Natural killer cell (primary cell): ENCODE results near the gene USP34. TPM values are rescaled to one million over a fixed set of nuclear protein-coding genes. Genes with fewer than 3 reads are reported as not detected.
A peak's percentile ranks its signal among the peaks of the same experiment; 100 is the strongest.

Source experiments
- ATAC-seq, 3 donors: fragments of 150-1000 bp in 2 of 3; fragments of 200-7000 bp in 1 of 3; cut with Tn5 transposase; 1 replicate in 1 of 3; 2 replicates in 2 of 3; pipeline ENCODE4 v1.10.0; 2021; ENCODE audit warnings: mild to moderate bottlenecking in 2 of 3, moderate library complexity in 2 of 3
- DNase-seq, 2 donors: peaks; one replicate each; pipeline versions ENCODE4 v3.0.0 to v3.0.0-alpha.2; 2013 to 2021; ENCODE audit warnings: mixed read lengths in 1 of 2
- H3K27ac ChIP-seq: one replicate; pipeline ENCODE4 v1.5.1; 2013; ENCODE audit warnings: mild to moderate bottlenecking, low read length
- H3K27me3 ChIP-seq: one replicate; pipeline ENCODE4 v1.6.1; 2013; ENCODE audit warnings: low read length; ENCODE audit not compliant: control insufficient read depth, insufficient read depth
- H3K36me3 ChIP-seq: one replicate; pipeline ENCODE4 v1.6.1; 2013; ENCODE audit warnings: low read length; ENCODE audit not compliant: control insufficient read depth, insufficient read depth
- H3K4me1 ChIP-seq: one replicate; pipeline ENCODE4 v1.6.1; 2013; ENCODE audit warnings: low read length; ENCODE audit not compliant: control insufficient read depth, insufficient read depth
- H3K4me3 ChIP-seq: one replicate; pipeline ENCODE4 v1.5.1; 2013; ENCODE audit warnings: low read length
- H3K9me3 ChIP-seq: one replicate; pipeline ENCODE4 v1.6.1; 2013; ENCODE audit warnings: low read length; ENCODE audit not compliant: control insufficient read depth, insufficient read depth
- H3K27ac Mint-ChIP-seq, 2 donors: one replicate each; pipeline ENCODE4 v1.8.0; 2022; ENCODE audit warnings: mild to moderate bottlenecking in 2 of 2, mixed read lengths in 2 of 2, moderate library complexity in 1 of 2
- H3K27me3 Mint-ChIP-seq, 2 donors: one replicate each; pipeline ENCODE4 v1.8.0; 2022; ENCODE audit warnings: low read depth in 2 of 2, mixed read lengths in 2 of 2
- H3K36me3 Mint-ChIP-seq: one replicate; pipeline ENCODE4 v1.8.0; 2022; ENCODE audit warnings: mixed read lengths
- H3K4me1 Mint-ChIP-seq, 2 donors: one replicate each; pipeline ENCODE4 v1.8.0; 2022; ENCODE audit warnings: mixed read lengths in 2 of 2
- H3K4me3 Mint-ChIP-seq: one replicate; pipeline ENCODE4 v1.8.0; 2022; ENCODE audit warnings: mild to moderate bottlenecking, moderate library complexity, mixed read lengths
- H3K9me3 Mint-ChIP-seq, 2 donors: one replicate each; pipeline ENCODE4 v1.8.0; 2022; ENCODE audit warnings: mixed read lengths in 2 of 2
- CTCF ChIP-seq: fragments of 200-600 bp; IDR thresholded peaks from one replicate; pipeline ENCODE4 v1.8.0; 2022; ENCODE audit warnings: antibody characterized with exemption
- WGBS: methylation state at CpG from one replicate; pipeline ENCODE4 v1.1.7; 2013; ENCODE audit warnings: missing lambda C conversion rate; ENCODE audit not compliant: insufficient coverage; 5-methylcytosine and 5-hydroxymethylcytosine counted together
- intact Hi-C: fragments of 100-400 bp; cut with micrococcal nuclease; formaldehyde crosslinking; loops from one replicate; pipeline ENCODE4 v1.14.2; 2022
- total RNA-seq, 4 donors: library from RNA; stranded (reverse); fragments of 120-200 nt in 1 of 4; gene quantifications; one replicate each; pipeline versions ENCODE4 v1.2.3 to v1.2.4, GENCODE V29; 2013 to 2022

USP34 gene
- total RNA-seq, 3 donors from 2014 or later (not counting 1 experiment from before 2014, with no cell fraction given): 184 to 204 (median 199) TPM

DNA sequence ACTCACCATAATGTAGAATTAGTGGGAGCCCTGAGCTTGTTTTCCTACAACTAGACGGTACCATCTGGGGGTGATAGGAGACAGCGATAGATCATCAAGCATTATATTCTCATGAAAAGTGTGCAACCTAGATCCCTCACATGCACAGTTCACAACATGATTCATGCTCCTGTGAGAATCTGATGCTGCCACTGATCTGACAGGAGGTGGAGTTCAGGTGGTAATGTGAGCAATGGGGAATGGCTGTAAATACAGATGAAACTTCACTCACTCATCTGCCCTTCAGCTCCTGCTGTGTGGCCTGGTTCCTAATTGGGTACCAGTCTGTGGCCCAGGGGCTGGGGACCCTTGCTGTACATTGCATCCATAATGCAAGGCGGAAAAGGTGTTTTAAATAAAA is 60.7 kb downstream of the USP34 start:
- peak overlapping the region; percentile 4 to 74 for H3K27ac Mint-ChIP-seq
- no peak overlapping the region for H3K4me3 Mint-ChIP-seq

DNA sequence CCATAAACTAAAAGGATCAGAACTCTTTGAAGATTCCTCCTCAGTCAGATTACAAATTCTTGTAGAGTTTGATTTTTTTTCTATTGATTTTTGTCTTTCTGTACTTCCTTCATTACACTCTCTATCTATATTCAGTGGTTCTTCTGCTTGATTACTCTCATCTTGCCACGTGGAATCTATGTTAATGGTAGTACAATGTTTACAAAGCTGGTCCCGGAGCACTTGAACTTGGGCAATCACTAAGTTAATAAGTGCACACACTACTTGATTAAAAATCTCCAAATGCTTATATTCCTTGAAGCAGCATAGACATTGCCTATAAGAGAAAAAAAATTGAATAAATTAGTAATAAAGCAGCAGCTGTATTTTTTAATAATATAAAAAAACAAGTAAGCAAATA is 65.1 kb downstream of the USP34 start:
- H3K27me3 ChIP-seq: no peaks in the 10 kb centered on the region
- no peak for TF ChIP-seq CTCF
- no peak for ATAC-seq
- Mint-ChIP-seq H3K27ac (no peak overlapping the region), H3K4me1 (peaks cover 14 to 24% of the 10 kb centered on the region in 2 donors), H3K9me3 (no peaks in the 10 kb centered on the region), H3K36me3 (no peaks in the 10 kb centered on the region), H3K4me3 (no peak overlapping the region), H3K27me3 (no peaks in the 10 kb centered on the region)
- no peak for DNase-seq
- no peak overlapping the region for H3K27ac ChIP-seq
- intact Hi-C loops: no loop called here
- H3K4me1 ChIP-seq: no peaks in the 10 kb centered on the region
- WGBS: 100% methylated on average over 2 of the region's 2 CpGs
- peaks cover 26% of the 10 kb centered on the region for H3K36me3 ChIP-seq
- H3K4me3 ChIP-seq: no peak overlapping the region
- no peaks in the 10 kb centered on the region for H3K9me3 ChIP-seq

More for the DNA sequence above, 60.7 kb downstream of the USP34 start:
- H3K9me3 ChIP-seq: no peaks in the 10 kb centered on the region
- intact Hi-C loops: no loop called here
- no peak overlapping the region for H3K27ac ChIP-seq
- no peaks in the 10 kb centered on the region for H3K9me3 Mint-ChIP-seq
- peaks cover 2% of the 10 kb centered on the region for H3K4me1 ChIP-seq
- DNase-seq: no peak
- 100% methylated on average over 1 of the region's 3 CpGs for WGBS
- no peaks in the 10 kb centered on the region for H3K36me3 Mint-ChIP-seq
- TF ChIP-seq CTCF: no peak
- no peaks in the 10 kb centered on the region for H3K27me3 ChIP-seq
- H3K4me3 ChIP-seq: no peak overlapping the region
- peaks cover 10% of the 10 kb centered on the region for H3K36me3 ChIP-seq
- peaks cover 28 to 41% of the 10 kb centered on the region in 2 donors for H3K4me1 Mint-ChIP-seq
- no peaks in the 10 kb centered on the region for H3K27me3 Mint-ChIP-seq
- no peak for ATAC-seq

DNA sequence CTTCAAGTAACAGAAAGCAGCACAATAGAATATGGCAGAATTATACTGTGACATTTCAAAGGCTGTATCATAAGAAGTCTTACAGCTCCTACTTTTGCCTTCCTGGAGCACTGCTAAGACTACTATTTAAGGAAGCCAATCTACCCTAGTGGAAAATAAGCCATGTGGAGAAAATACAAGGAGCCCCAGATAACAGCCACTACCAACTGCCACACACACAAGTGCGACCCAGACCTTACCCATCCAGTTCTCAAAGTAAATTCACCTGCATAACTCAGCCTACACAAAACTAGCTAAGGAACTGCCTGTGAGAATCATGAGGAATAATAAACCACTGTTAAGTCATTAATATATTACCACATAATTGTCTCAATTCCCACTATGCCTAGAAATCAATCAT is 66.4 kb downstream of the USP34 start:
- Histone ChIP-seq H3K4me1 (no peaks in the 10 kb centered on the region), H3K9me3 (no peaks in the 10 kb centered on the region), H3K4me3 (no peak overlapping the region), H3K36me3 (peaks cover 24% of the 10 kb centered on the region), H3K27ac (no peak overlapping the region), H3K27me3 (no peaks in the 10 kb centered on the region)
- no peak for TF ChIP-seq CTCF
- Mint-ChIP-seq H3K27me3 (no peaks in the 10 kb centered on the region), H3K27ac (peak overlapping the region in 1 of 2 donors; percentile 21), H3K36me3 (no peaks in the 10 kb centered on the region), H3K4me1 (peaks cover 9 to 20% of the 10 kb centered on the region in 2 donors), H3K9me3 (no peaks in the 10 kb centered on the region), H3K4me3 (no peak overlapping the region)
- WGBS: 100% methylated on average over 1 of the region's 1 CpG
- DNase-seq: no peak
- ATAC-seq: no peak
- intact Hi-C loops: no loop called here

DNA sequence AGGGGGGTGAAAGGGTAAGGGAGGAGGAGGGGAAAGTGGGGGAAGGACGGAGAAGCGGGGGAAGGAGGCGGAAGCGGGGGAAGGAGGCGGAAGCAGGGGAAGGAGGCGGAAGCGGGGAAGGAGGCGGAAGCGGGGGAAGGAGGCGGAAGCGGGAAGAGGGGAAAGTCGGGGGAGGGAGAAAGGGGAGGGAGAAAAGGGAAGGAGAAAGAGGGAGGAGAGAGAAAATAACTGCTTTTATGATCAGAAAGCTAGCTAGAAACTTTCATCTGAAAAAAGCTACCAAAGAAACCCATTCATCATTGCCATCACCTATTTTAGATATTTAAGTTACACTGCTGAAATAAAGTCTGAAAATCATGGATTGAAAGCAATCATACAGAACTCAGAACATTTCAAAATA is 72.5 kb downstream of the USP34 start:
- H3K9me3 ChIP-seq: no peaks in the 10 kb centered on the region
- Mint-ChIP-seq H3K27ac (no peak overlapping the region), H3K36me3 (no peaks in the 10 kb centered on the region), H3K27me3 (no peaks in the 10 kb centered on the region), H3K4me1 (no peaks in the 10 kb centered on the region), H3K4me3 (no peak overlapping the region), H3K9me3 (no peaks in the 10 kb centered on the region)
- DNase-seq (no peak), ATAC-seq (no peak)
- no peak for TF ChIP-seq CTCF
- intact Hi-C loops: no loop called here
- no peak overlapping the region for H3K4me3 ChIP-seq
- no peak overlapping the region for H3K27ac ChIP-seq
- peaks cover 10% of the 10 kb centered on the region for H3K36me3 ChIP-seq
- no peaks in the 10 kb centered on the region for H3K4me1 ChIP-seq
- 95% methylated on average over 12 of the region's 12 CpGs for WGBS
- H3K27me3 ChIP-seq: no peaks in the 10 kb centered on the region
